Ascending aorta (tissue), 2 donors: ENCODE measurements around the gene OTUB1. TPM values are rescaled to one million over a fixed set of nuclear protein-coding genes. Genes with fewer than 3 reads are reported as not detected.

ENCODE experiments used
- DNase-seq, 2 donors: peaks; one replicate each; pipeline ENCODE4 v3.0.0-alpha.2; 2019; ENCODE audit warnings: low spot score in 2 of 2
- H3K27ac ChIP-seq, 2 donors: fragments of 200-600 bp; sonication (generic); one replicate each; pipeline ENCODE4 v1.5.1; 2016 to 2017; ENCODE audit warnings: mild to moderate bottlenecking in 1 of 2
- H3K27me3 ChIP-seq: fragments of 200-600 bp; sonication (generic); one replicate; pipeline ENCODE4 v1.5.1; 2017
- H3K36me3 ChIP-seq, 2 donors: fragments of 200-600 bp; sonication (generic); one replicate each; pipeline ENCODE4 v1.5.1; 2016
- H3K4me1 ChIP-seq, 2 donors: fragments of 200-600 bp; sonication (generic); one replicate each; pipeline ENCODE4 v1.5.1; 2016 to 2017; ENCODE audit warnings: mild to moderate bottlenecking in 1 of 2
- H3K4me3 ChIP-seq, 2 donors: fragments of 200-600 bp; sonication (generic); one replicate each; pipeline ENCODE4 v1.5.1; 2016 to 2017; ENCODE audit warnings: mild to moderate bottlenecking in 1 of 2
- H3K9me3 ChIP-seq, 2 donors: fragments of 200-600 bp; sonication (generic); one replicate each; pipeline ENCODE4 v1.5.1; 2016
- intact Hi-C: fragments of 100-400 bp; cut with DNase I; formaldehyde crosslinking; loops from one replicate; pipeline ENCODE4 v1.15.1; 2023
- total RNA-seq: library from RNA; depleted of rRNA; stranded (reverse); fragments of >200 nt; gene quantifications from one replicate; pipeline ENCODE4 v1.1.0, GENCODE V29; 2016
- TF ChIP-seq, protein P1 (sequence below), 3 experiments: fragments of 200-600 bp in 2 of 3; fragments of 450-650 bp in 1 of 3; sonication (generic) in 2 of 3; IDR thresholded peaks; one replicate each; pipeline ENCODE4 v1.5.1; 2016 to 2019; ENCODE audit warnings: antibody characterized with exemption in 3 of 3, mild to moderate bottlenecking in 1 of 3, moderate library complexity in 1 of 3

OTUB1 gene
- total RNA-seq, 1 donor from 2014 or later = 89.4 TPM

- no peaks in the 10 kb centered on the region for H3K27me3 ChIP-seq
- intact Hi-C loops = loop anchor here (1.0 kb wide), 1 partner anchor 11 kb away; the partner anchor contains the start of gene COX8A
- H3K4me3 ChIP-seq = peak overlapping the region; percentile 74 to 89
- peaks cover 6 to 20% of the 10 kb centered on the region in 2 donors for H3K36me3 ChIP-seq
- no peak for DNase-seq
- H3K9me3 ChIP-seq = no peaks in the 10 kb centered on the region
- TF ChIP-seq, protein P1, sequence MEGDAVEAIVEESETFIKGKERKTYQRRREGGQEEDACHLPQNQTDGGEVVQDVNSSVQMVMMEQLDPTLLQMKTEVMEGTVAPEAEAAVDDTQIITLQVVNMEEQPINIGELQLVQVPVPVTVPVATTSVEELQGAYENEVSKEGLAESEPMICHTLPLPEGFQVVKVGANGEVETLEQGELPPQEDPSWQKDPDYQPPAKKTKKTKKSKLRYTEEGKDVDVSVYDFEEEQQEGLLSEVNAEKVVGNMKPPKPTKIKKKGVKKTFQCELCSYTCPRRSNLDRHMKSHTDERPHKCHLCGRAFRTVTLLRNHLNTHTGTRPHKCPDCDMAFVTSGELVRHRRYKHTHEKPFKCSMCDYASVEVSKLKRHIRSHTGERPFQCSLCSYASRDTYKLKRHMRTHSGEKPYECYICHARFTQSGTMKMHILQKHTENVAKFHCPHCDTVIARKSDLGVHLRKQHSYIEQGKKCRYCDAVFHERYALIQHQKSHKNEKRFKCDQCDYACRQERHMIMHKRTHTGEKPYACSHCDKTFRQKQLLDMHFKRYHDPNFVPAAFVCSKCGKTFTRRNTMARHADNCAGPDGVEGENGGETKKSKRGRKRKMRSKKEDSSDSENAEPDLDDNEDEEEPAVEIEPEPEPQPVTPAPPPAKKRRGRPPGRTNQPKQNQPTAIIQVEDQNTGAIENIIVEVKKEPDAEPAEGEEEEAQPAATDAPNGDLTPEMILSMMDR (IDR thresholded peaks at IDR 0.05) = no peak
- H3K4me1 ChIP-seq = peaks cover 12 to 14% of the 10 kb centered on the region in 2 donors
- peak overlapping the region; percentile 67 to 82 for H3K27ac ChIP-seq
Observed at GRCh38 chr11:63985812-63986155, 454 bp upstream of the OTUB1 start.

DNA sequence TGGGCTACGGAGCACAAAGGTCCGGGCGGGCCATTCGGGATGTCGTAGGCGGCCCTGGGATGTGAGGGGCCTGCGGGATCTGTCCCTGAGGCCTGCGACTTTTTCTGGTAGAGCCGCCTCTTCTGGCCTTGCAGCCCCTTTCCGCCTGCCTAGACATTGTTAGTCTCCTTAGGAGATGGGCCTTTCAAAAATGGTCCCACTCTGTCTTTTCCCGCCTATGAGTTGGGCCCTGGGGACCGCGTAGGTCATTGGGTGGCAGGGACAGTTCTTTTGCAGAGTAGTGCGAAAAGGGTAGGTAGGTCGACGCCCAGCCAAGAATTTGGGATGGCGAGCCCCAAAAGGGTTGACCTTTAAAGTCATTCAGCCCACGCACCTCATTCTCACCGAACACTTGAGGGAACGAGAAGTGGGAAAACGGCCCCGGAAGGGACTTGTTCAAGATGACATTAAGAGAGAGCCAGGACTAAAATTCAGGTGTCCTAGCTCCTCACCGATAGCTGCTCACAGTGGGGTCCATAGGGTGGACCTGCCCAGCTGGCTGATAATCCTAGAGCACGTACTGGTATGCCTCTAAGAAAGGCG is 785 bp downstream of the OTUB1 start:
- DNase-seq = no peak
- H3K36me3 ChIP-seq = peaks cover 14 to 31% of the 10 kb centered on the region in 2 donors
- H3K4me3 ChIP-seq = peak overlapping the region; percentile 74 to 89
- H3K4me1 ChIP-seq = peaks cover 12 to 14% of the 10 kb centered on the region in 2 donors
- TF ChIP-seq, protein P1 (IDR thresholded peaks at IDR 0.05) = no peak
- H3K9me3 ChIP-seq = no peaks in the 10 kb centered on the region
- no peaks in the 10 kb centered on the region for H3K27me3 ChIP-seq
- peak overlapping the region; percentile 67 to 82 for H3K27ac ChIP-seq
- intact Hi-C loops = loop anchor here (1.0 kb wide), 1 partner anchor 13 kb away; the partner anchor contains the start of gene COX8A

- no peaks in the 10 kb centered on the region for H3K27me3 ChIP-seq
- H3K9me3 ChIP-seq = no peaks in the 10 kb centered on the region
- peaks cover 23 to 51% of the 10 kb centered on the region in 2 donors for H3K36me3 ChIP-seq
- TF ChIP-seq, protein P1 (IDR thresholded peaks at IDR 0.05) = no peak
- peaks cover 7 to 9% of the 10 kb centered on the region in 2 donors for H3K4me1 ChIP-seq
- H3K27ac ChIP-seq = no peak overlapping the region
- intact Hi-C loops = no loop called here
- DNase-seq = no peak
- no peak overlapping the region for H3K4me3 ChIP-seq
Observed at GRCh38 chr11:63991558-63991957, 5.3 kb downstream of the OTUB1 start.

- no peaks in the 10 kb centered on the region for H3K27me3 ChIP-seq
- H3K27ac ChIP-seq = no peak overlapping the region
- intact Hi-C loops = no loop called here
- peaks cover 36 to 66% of the 10 kb centered on the region in 2 donors for H3K36me3 ChIP-seq
- no peak overlapping the region for H3K4me3 ChIP-seq
- TF ChIP-seq, protein P1 (IDR thresholded peaks at IDR 0.05) = no peak
- DNase-seq = no peak
- no peaks in the 10 kb centered on the region for H3K4me1 ChIP-seq
- no peaks in the 10 kb centered on the region for H3K9me3 ChIP-seq
Observed at GRCh38 chr11:63993100-63993499, 6.9 kb downstream of the OTUB1 start.

- intact Hi-C loops = no loop called here
- no peak overlapping the region for H3K4me3 ChIP-seq
- H3K27me3 ChIP-seq = no peaks in the 10 kb centered on the region
- TF ChIP-seq, protein P1 (IDR thresholded peaks at IDR 0.05) = no peak
- DNase-seq = no peak
- peaks cover 0 to under 1% of the 10 kb centered on the region in 2 donors for H3K4me1 ChIP-seq
- no peaks in the 10 kb centered on the region for H3K9me3 ChIP-seq
- no peak overlapping the region for H3K27ac ChIP-seq
- peaks cover 36 to 69% of the 10 kb centered on the region in 2 donors for H3K36me3 ChIP-seq
Observed at GRCh38 chr11:63993993-63994392, 7.8 kb downstream of the OTUB1 start.
